ENCODE data around the gene LRRN2. TPM values are rescaled to one million over a fixed set of nuclear protein-coding genes. Genes with fewer than 3 reads are reported as not detected.

LRRN2 gene
- total RNA-seq, 2 experiments from 2014 or later: not detected

DNA sequence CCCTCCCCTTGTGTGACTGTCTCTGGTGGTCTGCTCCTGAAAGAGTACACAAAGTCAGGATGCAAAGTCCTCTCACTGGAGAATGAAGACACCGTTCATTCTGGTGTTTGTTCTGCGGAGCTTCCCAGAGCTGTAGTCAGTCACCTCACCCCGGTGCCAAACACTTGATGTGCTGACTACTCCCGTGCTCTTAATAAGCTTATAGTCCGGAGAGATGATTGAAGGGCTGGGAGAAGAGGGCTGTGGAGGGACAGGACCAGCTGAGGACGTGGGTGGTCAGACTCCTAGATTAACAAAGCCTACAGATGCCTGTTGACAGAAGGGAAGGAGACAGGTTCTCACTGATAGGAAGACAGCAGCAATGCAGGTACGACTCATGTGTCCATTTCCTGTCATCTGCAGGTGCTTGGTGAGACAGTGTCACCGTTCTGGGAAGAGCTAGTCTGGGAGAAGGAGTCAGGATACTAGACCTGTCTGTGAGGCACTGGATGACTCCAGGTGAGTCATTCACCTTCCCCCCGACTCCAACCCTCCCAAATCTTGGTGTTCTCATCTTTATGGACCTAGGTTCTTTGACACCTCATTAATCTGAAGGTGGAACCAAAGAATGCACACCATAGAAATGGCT lies 40.4 kb upstream of the LRRN2 start:
- no peaks in the 10 kb centered on the region for H3K36me3 Mint-ChIP-seq (ENCODE audit: low read depth)
- H3K27ac Mint-ChIP-seq: no peak overlapping the region
- H3K4me1 Mint-ChIP-seq: peaks cover 4% of the 10 kb centered on the region
- DNase-seq: no peak
- H3K27me3 Mint-ChIP-seq: peaks cover 3% of the 10 kb centered on the region
- no peak overlapping the region for H3K4me3 Mint-ChIP-seq
- POLR2A ChIA-PET: no interaction called here
- CTCF ChIA-PET: interaction anchor here (1.3 to 1.5 kb wide), 2 partner anchors 16 to 21 kb away, joined by 3 read pairs; no protein-coding TSS in a partner anchor
- no peaks in the 10 kb centered on the region for H3K9me3 Mint-ChIP-seq

GRCh38 chr1:204723131-204723787 lies 37.7 kb upstream of the LRRN2 start:
- no peak for DNase-seq
- Mint-ChIP-seq H3K4me3 (no peak overlapping the region), H3K9me3 (no peaks in the 10 kb centered on the region), H3K4me1 (peaks cover 4% of the 10 kb centered on the region), H3K27ac (no peak overlapping the region), H3K27me3 (peaks cover 3% of the 10 kb centered on the region), H3K36me3 (ENCODE audit: low read depth) (no peaks in the 10 kb centered on the region)
- CTCF ChIA-PET: no interaction called here
- POLR2A ChIA-PET: no interaction called here

GRCh38 chr1:204721373-204722055 lies 36.0 kb upstream of the LRRN2 start:
- Mint-ChIP-seq H3K36me3 (ENCODE audit: low read depth) (no peaks in the 10 kb centered on the region), H3K9me3 (no peaks in the 10 kb centered on the region), H3K4me1 (peaks cover 3% of the 10 kb centered on the region), H3K27ac (no peak overlapping the region), H3K4me3 (no peak overlapping the region), H3K27me3 (peaks cover 3% of the 10 kb centered on the region)
- ChIA-PET POLR2A (no interaction called here), CTCF (no interaction called here)
- DNase-seq: no peak

GRCh38 chr1:204716660-204717059 lies 31.1 kb upstream of the LRRN2 start:
- no peaks in the 10 kb centered on the region for H3K36me3 Mint-ChIP-seq (ENCODE audit: low read depth)
- POLR2A ChIA-PET: no interaction called here
- no peak for DNase-seq

GRCh38 chr1:204714861-204715511 lies 29.4 kb upstream of the LRRN2 start:
- no peak for DNase-seq
- POLR2A ChIA-PET: no interaction called here
- Mint-ChIP-seq H3K27ac (no peak overlapping the region), H3K4me1 (peaks cover 6% of the 10 kb centered on the region), H3K36me3 (ENCODE audit: low read depth) (no peaks in the 10 kb centered on the region), H3K4me3 (no peak overlapping the region), H3K27me3 (peaks cover 32% of the 10 kb centered on the region), H3K9me3 (no peaks in the 10 kb centered on the region)
- CTCF ChIA-PET: interaction anchor here (0.8 to 1.9 kb wide), 2 partner anchors 10 to 269 kb away, joined by 3 to 4 read pairs; no protein-coding TSS in a partner anchor

More at GRCh38 chr1:204716660-204717059, 31.1 kb upstream of the LRRN2 start:
- Mint-ChIP-seq H3K9me3 (no peaks in the 10 kb centered on the region), H3K27ac (no peak overlapping the region), H3K27me3 (peaks cover 23% of the 10 kb centered on the region), H3K4me1 (peaks cover 6% of the 10 kb centered on the region), H3K4me3 (no peak overlapping the region)
- CTCF ChIA-PET: interaction anchor here (0.6 kb wide), 1 partner anchor 656 kb away, joined by 5 read pairs; no protein-coding TSS in a partner anchor

DNA sequence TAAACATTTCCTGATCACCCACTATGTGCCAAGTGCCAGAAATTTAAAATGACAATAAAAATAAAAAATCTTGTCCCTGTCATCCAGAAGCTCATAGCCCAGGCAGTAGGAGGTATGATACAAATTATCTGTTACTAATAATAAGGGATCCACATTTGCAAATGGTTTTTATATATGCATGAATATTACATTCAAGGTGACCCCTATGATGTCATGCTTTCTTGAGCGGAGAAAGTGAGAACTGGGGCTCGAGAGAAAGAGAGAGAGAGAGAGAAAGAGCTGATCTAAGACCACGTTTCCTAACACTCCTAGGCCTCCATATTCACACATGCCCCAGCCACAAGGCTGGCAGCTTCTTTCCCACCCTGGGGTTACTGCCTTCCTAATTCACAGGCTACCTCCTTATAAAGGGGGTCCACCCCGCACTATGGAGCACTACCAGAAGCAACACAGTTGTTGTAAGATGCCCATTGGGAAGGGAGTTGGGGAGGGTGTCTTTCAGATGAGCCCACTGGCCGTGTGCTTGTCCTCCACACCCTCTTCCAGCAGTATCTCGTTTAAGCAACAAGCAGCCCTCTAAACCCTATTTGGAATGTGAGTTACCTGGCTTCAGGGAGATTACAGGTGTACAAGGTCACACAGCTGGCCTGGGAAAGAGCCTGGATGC lies 28.8 kb upstream of the LRRN2 start:
- Mint-ChIP-seq H3K4me3 (no peak overlapping the region), H3K36me3 (ENCODE audit: low read depth) (no peaks in the 10 kb centered on the region), H3K27ac (no peak overlapping the region), H3K9me3 (no peaks in the 10 kb centered on the region), H3K27me3 (peaks cover 31% of the 10 kb centered on the region), H3K4me1 (peaks cover 6% of the 10 kb centered on the region)
- CTCF ChIA-PET: interaction anchor here (0.5 to 1.9 kb wide), 2 partner anchors 268 to 514 kb away, joined by 4 read pairs; no protein-coding TSS in a partner anchor
- POLR2A ChIA-PET: no interaction called here
- no peak for DNase-seq

- Mint-ChIP-seq H3K27ac (no peak overlapping the region), H3K9me3 (no peaks in the 10 kb centered on the region), H3K4me3 (no peak overlapping the region), H3K36me3 (ENCODE audit: low read depth) (no peaks in the 10 kb centered on the region), H3K4me1 (peaks cover 6% of the 10 kb centered on the region), H3K27me3 (peaks cover 30% of the 10 kb centered on the region)
- DNase-seq: no peak
- ChIA-PET CTCF (interaction anchor here (0.5 to 1.9 kb wide), 2 partner anchors 267 to 515 kb away, joined by 4 read pairs; no protein-coding TSS in a partner anchor), POLR2A (no interaction called here)
These were observed 28.0 kb upstream of the LRRN2 start for GRCh38 chr1:204713541-204713940.

DNA sequence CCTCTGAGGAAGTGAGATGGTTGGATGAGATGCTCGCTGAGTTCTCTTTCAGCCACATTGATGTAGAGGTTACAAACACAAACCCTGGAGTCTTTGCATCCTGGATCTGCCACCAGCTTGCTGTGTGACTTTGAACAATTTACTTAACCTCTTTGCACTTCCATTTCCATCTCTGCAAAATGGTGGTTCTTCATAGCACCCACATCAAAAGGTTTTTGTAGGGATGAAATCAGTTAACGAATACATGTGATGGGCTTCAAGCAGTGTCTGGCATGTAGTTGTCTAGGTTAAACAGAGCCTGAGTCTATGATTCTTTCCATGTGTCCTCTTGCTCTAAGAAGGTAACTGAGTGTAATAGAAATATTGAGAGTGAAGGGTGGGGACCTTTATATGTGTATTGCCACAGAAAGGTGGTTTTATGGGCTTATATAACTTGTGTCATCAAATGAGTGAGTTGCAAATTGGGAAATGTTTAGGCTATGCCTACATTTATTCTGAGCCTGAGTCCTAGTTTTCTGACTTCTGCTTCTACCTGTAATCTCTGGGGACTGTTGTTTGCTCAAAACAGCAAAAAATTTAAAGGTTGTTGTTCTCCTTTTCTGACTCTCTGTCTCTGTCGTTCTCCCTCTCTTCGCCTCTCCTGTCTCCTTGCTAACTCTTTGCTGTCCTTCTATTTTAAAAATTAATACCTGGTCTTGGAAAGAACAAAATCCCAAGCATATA lies 27.3 kb upstream of the LRRN2 start:
- Mint-ChIP-seq H3K9me3 (no peaks in the 10 kb centered on the region), H3K27me3 (peaks cover 30% of the 10 kb centered on the region), H3K4me3 (no peak overlapping the region), H3K27ac (no peak overlapping the region), H3K36me3 (ENCODE audit: low read depth) (no peaks in the 10 kb centered on the region), H3K4me1 (peaks cover 8% of the 10 kb centered on the region)
- ChIA-PET CTCF (no interaction called here), POLR2A (no interaction called here)
- DNase-seq: no peak

GRCh38 chr1:204711947-204712701 lies 26.6 kb upstream of the LRRN2 start:
- Mint-ChIP-seq H3K4me3 (no peak overlapping the region), H3K36me3 (ENCODE audit: low read depth) (no peaks in the 10 kb centered on the region), H3K9me3 (no peaks in the 10 kb centered on the region), H3K4me1 (peaks cover 15% of the 10 kb centered on the region), H3K27ac (no peak overlapping the region), H3K27me3 (peaks cover 30% of the 10 kb centered on the region)
- POLR2A ChIA-PET: no interaction called here
- no peak for DNase-seq
- CTCF ChIA-PET: no interaction called here

DNA sequence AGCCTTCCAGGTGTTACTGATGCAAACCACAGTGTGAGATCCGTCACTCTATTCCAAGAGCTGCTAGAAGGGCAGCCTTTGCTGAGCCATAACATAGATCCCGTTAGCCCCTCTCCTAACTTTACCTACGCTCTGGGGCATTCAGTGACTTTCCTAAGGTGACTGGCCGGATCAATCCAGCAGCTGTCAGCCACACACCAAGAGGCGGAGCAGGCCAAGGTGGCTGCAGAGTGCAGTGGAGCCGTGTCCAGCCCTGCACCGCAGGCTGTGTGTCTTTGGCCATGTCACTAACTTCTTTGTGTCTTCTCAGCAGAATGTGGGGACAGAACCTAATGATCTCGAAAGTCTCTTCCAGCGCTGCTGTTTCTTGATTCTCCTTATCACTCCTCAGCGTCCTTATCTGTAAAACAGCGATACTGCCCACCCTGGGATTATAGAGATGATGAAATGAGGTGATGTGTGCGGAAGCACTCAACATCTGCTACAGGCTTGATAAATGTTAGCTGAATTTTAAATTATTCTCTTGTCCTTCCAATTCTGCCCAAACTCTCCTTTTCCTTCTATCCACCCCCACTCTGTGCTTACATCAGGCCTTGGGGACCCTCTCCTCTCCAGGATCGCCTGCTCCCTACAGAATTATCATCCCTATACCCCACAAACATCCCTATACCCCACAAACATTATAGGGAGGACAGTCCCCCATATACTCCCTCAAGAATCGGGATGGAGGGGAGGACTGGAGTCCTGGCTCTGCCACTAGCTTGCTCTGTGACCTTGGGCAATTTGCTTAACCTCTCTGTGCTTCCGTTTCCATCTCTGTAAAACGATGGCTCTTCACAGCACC lies 25.8 kb upstream of the LRRN2 start:
- ChIA-PET CTCF (no interaction called here), POLR2A (no interaction called here)
- H3K9me3 Mint-ChIP-seq: no peaks in the 10 kb centered on the region
- H3K27ac Mint-ChIP-seq: no peak overlapping the region
- H3K4me1 Mint-ChIP-seq: peaks cover 23% of the 10 kb centered on the region
- DNase-seq: no peak
- H3K36me3 Mint-ChIP-seq (ENCODE audit: low read depth): no peaks in the 10 kb centered on the region
- peaks cover 30% of the 10 kb centered on the region for H3K27me3 Mint-ChIP-seq
- H3K4me3 Mint-ChIP-seq: no peak overlapping the region

All from activated CD4-positive, alpha-beta T cell treated with anti-CD3 and anti-CD28 coated beads, Interleukin-2, amount 10 ng/mL, durations not matched to agents 7 days and 5 days (primary cell).